HG02840 (cell line): Measurements from ENCODE around the gene PODXL.

Source experiments
- ATAC-seq: cut with Tn5 transposase; IDR thresholded peaks from one replicate; pipeline ENCODE4 v1.9.1; 2021; ENCODE audit warnings: mild to moderate bottlenecking, moderate library complexity, moderate number of reproducible peaks; ENCODE audit not compliant: unreplicated experiment, low FRiP score

The PODXL gene

GRCh38 chr7:131556053-131556908 lies at the start of gene PODXL:
Gene PODXL, minus strand, starts transcription at chr7:131556628. Its CDS starts 269 bp downstream, at chr7:131556359.
- ATAC-seq, result peak; percentile 67

DNA sequence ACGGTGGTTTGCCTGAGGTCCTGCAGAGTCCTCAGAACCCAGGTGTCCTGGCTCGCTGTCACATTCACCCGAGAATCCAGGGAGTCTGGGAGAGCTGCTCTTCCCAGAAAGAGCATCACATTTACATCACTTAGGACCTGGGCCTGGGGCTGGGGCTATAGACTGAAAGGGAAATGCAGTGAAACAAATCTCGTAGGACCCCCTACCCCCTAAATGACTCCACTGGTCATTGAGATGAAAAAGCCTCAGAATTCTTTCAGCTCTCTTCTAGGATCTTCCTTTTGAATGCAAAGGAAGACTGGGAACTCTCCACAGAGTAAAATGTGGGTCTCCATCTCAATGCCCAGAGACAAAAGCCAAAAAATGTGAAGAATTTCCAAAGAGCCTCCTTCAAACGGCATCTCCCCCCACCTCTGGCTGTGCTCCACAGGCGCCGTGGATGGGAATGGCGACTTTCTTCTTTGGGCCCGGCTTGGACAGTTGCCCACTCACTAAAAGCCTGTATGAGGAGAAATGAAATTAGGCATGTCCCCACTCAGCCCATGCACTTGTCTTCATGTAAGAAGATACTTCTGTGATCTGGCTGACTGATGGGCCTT lies 49.0 kb upstream of the PODXL start:
- no peak for ATAC-seq

DNA sequence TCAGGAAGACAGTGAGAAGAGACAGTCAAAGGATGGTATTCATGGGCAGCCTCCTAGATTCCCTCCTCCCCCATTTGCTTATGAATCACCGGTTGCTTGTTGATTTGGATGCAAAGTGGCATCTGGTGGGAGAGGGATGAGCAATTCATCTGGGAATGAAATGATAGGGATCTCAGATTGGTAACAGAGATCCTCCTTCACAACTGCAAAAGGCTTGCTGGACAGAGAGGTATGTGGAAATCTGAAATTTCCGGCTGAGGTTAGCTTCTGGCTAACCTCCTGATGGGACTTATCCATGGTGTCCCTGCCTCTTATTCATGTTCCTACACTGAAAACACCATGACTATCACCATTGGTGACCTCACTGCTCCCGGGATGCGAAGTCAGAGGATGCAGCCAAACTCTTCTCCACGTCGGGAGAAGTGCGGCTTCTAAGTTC lies 48.4 kb upstream of the PODXL start:
- ATAC-seq, result no peak

DNA sequence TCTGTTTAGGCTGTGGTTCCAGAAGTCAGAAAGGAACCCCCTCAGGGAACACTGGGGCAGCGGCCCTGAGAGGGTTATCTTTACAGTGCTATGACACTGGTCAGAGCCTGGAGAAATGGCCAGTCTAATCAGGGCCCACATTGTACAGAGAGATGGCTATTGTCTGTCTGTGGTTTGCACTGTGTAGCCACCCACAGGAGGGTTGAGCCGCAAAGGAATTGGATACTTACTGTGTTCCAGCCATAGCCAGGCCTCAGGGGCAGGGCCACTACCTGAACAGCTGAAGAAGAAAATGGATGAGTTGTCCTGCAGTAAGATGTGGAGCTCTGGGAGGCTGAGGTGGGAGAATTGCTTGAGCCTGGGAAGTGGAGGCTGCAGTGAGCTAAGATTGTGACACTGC lies 47.5 kb upstream of the PODXL start:
- ATAC-seq, result no peak

GRCh38 chr7:131602994-131603372 lies 46.6 kb upstream of the PODXL start:
- no peak for ATAC-seq

DNA sequence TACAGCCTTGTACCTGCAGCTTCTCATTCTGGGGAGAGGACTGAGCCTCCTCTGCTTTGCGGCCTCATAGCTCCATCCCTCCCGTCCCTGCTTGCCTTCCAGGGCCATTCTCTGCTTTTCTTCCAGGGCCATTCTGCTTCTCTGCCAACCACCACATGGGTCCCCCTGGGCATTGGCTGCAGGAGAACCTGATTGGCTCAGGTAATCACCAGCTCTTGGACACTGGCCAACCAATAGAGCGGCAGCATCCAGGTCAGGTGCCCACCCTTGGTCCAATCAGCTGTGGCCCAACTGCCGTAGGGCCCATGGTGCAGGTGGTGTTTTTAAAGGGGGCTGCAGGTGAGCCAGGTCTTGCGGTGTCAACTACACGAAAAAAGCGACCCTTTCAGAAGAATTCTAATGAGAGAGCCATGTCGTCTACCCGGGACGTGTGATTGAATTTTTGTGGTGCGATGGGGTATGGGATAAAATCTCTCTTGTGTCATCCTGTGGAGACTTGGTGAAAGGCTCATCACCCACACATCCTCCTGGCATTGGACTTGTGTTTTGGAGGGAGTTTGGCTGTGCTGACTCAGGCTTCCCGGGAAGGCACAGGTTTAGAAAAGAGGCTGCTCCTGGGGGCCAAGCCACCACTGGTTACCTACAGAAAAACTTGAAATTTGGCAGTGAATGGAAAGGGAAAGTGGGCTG lies 46.0 kb upstream of the PODXL start:
- ATAC-seq, result no peak

DNA sequence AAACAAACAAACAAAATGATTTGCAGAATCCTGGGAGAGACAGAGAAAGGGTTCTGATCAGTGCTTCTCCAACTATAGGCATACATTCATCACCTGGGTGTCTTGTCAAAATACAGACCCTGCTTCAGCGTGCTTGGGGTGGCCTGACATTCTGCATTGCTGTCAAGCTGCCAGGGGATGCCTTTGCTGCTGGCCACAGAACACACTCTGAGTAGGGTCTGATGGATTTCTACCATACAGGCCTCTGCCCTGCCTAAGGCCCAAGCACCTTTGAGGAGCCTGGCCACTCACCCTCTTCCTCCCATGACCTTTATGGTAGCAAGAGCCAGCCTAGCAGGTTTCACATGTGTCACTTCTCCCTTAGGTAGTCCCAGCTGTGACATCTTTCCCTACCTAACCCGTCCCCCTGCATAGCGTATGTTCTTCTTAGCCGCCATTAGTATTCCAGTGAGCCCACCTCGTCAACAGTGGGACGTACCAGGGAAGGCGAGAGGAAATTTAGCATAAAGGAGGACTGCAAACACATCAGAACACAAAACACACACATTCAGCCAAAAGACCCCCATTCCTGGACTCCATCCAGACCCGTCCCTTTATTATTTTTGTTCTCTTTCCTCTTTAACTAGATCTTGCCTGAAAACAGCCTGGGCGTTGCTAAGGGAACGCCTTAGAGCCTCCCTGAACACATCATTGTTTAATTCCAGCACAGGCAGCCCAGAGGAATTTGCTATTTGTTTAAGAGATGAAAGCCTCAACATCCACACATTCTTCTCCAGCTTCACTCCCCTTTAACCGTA lies 43.9 kb upstream of the PODXL start:
- no peak for ATAC-seq

DNA sequence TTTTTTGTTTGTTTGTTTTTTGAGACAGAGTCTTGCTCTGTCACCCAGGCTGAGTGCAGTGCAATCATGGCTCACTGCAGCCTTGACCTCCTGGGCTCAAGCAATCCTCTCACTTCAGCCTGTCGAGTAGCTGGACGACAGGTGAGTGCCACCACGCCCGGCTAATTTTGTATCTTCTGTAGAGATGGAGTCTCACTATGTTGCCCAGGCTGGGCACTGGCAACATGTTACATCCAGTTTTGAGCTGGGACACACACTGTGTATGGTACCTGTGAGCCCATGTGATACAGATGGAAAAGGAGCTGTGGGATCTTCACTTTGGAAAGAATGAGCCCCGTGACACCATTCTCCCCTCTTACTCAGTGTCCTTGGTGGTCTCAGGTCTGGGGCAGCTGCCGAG lies 40.4 kb upstream of the PODXL start:
- no peak for ATAC-seq

DNA sequence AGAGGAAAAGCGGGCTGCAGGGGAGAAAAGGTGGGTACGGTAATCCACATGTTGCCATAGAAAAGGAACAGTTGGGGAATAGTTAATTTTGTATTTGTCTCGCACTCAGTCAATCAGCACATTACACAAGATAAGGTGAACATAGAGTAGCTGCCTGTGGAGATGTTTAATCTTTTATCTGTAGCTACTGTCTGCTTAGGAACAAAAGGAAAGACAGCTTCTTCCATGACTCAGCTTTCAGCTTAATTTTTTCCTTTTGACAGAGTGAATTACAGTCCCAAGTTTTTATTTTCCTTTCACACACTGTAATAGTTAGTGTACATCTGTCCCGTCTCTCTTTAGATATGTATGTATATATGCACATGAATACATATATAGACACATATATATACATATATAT lies 39.3 kb upstream of the PODXL start:
- ATAC-seq, result no peak

DNA sequence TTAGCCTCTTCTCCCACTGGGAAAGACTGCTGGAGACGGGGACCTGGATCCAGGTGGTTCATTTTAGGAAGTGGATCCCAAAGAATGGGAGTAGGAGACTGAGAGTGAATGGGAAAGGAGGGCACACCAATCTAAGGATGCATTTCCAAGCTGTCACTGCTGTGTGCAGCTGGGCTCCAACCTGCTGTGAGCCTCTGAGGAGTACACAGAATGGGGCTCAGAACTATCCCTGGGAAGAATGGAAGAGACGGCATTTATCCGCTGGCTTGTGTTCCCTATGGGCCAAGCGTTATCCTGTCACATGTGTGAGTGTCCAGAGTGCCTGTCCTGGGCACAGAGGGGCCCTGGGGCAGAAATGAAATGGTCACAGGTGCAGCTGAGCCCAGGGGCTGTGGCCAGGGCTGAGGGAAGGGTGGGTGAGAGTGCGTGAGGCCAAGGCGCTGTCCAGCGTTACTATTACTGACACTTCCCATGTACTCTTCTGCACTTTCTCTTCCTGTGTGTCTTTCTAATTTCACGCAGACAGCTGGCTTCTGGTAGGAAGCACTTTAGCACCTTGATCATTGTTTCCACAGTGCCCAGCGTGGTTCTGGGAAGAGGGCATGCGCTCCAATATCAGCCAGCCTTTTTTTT lies 35.4 kb upstream of the PODXL start:
- no peak for ATAC-seq

GRCh38 chr7:131587315-131587923 lies 31.0 kb upstream of the PODXL start:
- no peak for ATAC-seq

DNA sequence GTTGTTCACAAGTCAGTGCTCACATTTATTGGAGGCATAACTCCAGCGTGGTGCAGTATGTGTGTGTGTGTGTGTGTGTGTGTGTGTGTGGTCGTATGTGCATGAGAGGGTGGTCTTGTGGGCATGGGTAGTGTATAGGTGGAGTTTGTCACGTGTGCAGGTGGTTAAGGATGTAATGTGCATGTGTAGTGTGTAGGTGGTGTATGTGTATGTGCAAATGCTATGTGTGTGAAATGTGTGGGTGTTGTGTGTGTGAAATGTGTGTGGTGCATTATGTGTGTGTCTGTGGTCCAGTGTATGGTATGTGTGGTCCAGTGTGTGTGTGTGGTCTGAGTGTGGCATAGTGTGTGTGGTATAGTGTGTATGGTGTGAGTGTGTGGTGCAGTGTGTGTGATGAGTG lies 30.3 kb upstream of the PODXL start:
- ATAC-seq, result no peak

DNA sequence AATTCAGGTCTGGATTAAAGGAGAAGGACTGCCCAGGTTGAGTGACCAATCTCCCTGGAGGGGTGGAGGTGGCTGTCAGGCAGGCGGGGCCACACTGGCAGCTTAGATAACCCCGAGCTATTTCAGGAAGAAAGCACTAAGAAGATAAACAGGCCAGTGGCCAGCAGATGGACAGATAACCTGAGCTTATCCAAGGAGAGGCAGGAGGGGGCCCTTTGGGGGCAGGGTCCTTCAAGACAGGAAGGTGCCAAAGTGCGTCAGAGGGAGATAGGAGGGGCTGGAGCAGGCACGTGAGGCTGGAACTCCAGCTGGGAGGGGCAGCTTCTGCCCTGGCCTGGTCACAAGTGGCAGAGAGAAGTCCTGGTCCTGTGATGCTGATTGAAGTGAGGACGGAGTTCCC lies 29.8 kb upstream of the PODXL start:
- ATAC-seq, result no peak

DNA sequence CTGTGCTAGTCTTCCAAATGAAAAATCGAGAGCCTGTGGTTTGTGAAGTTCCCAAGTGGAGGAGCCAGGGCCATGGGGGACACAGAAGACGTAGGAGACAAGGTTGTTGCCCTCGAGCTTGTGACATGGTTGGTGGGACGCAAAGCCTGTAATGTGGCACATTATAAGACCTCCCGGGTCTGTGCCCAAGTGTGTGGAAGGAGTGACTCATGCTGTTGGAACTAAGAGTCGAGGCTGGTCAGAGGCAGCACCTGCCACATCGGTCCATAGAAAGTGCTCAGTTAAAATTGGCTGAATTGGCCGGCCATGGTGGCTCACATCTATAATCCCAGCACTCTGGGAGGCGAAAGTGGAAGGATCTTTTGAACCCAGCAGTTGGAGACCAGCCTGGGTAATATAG lies 27.0 kb upstream of the PODXL start:
- ATAC-seq, result no peak

DNA sequence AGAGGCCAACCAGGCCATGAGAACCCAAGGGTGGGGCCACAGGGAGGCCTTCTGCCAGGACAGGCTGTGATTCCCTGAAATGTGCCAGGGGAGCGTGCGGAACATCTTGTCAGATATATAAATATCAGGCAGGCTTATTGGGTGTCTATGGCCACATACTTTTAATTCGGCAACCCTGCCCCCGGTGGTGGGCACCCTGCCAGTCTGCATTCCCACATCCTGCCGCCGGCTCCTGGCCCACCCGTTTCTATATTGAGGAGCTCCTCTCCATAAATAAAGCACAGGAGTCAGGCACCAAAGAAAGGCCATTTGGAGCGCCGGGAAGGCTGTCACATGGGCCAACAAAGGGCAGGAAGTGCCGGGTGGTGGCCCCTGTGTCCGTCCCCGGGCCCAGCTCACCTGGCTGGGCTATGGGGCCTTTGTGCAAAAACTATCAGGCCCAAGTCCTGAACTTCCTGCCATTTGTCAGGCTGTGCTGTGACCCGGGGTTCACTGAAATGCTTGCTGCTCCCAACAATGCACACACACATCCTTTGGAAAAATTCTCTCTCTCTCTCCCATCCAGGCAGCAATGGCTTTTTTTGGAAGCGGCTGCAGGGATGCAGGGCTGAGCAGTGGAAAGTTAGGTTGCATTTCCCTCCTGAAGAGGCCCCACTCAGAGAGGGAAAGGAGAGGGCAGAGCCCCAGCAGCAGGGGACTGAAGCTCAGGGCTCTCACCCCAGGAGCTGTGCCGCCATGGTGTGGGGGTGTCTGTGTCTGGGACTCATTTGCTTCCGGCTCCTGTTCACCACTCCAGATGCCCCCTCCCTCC lies 25.0 kb upstream of the PODXL start:
- no peak for ATAC-seq

- ATAC-seq, result no peak
These were observed 22.2 kb upstream of the PODXL start for GRCh38 chr7:131578602-131579001.

DNA sequence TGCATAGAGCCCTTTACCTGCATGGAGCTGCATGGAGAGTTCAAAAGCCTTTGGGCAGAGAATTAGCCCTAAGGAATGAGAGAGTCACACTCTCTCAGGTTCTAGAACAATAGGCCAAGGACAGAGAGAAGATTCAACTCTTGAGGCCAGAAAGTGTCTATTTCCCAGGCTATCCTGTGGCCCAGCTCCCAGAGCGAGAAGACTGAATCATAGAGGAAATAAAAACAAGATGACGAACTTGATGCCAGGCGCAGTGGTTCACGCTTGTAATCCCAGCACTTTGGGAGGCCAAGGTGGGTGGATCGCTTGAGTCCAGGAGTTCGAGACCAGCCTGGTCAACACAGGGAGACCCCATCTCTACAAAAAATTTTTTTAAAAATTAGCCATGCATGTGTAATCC lies 18.3 kb upstream of the PODXL start:
- no peak for ATAC-seq

DNA sequence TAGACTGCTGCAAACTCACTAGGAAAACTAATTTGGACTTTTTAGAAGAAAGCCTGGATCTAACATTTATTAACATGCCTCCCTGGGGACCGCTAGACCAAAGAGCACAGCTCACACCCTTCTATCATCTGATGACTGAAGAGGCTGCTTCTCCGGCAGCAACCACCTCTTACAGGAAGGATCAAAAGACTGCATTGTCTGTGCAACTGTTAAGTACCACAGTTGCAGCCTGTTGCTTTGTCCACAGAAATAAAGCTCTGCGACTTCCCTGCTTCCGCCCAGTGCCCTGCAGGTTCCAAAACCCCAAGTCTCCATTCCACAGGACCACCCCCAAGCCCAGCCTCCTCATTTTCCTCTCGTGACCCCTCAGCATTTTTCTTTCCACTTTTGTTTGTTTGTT lies 14.0 kb upstream of the PODXL start:
- no peak for ATAC-seq

DNA sequence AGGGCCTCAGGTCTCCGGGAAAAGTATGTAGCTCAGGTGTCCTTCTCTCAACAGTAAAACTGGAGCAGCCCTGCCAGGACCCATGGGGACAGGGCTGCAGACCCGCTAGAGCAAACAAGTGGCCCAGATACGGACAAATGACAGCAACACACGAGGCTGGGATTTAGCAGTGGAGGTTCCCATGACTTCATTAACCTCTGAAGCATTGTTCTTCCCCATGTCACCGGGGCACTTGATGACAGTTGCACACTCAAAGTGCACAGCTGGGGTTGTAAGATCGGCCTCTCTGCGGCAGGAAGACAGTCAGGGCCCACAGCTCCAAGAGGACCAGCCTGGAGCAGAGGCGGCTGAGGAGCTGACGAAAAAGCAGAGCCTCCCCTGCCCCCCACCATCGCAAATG lies 12.5 kb upstream of the PODXL start:
- no peak for ATAC-seq
